Calu3 (cell line): ENCODE measurements around the gene DLGAP1. TPM values are rescaled to one million over a fixed set of nuclear protein-coding genes. Genes with fewer than 3 reads are reported as not detected.

Source experiments
- BruUV-seq: library from RNA; stranded (reverse); fragments of 400-500 nt; replicated peaks from 2 replicates; lab custom pipeline; 2021; lab: Mats Ljungman, UMichigan
- CTCF ChIA-PET: fragments of 300-600 bp; sonication (Branson Sonifier 250); formaldehyde crosslinking; loops from one replicate; lab custom pipeline; 2022; ENCODE audit warnings: antibody characterized with exemption; lab: Charles Lee
- DNase-seq: peaks from one replicate; pipeline ENCODE4 v3.0.0; 2022
- H3K27ac Mint-ChIP-seq: one replicate; pipeline ENCODE4 v1.8.0; 2022; ENCODE audit warnings: mixed read lengths; ENCODE audit not compliant: unreplicated experiment
- H3K27me3 Mint-ChIP-seq: one replicate; pipeline ENCODE4 v1.8.0; 2022; ENCODE audit warnings: mixed read lengths; ENCODE audit not compliant: unreplicated experiment
- H3K36me3 Mint-ChIP-seq: one replicate; pipeline ENCODE4 v1.8.0; 2022; ENCODE audit warnings: mild to moderate bottlenecking, moderate library complexity, mixed read lengths; ENCODE audit not compliant: insufficient read depth, unreplicated experiment
- H3K4me1 Mint-ChIP-seq: one replicate; pipeline ENCODE4 v1.8.0; 2022; ENCODE audit warnings: mild to moderate bottlenecking, low read depth, mixed read lengths; ENCODE audit not compliant: unreplicated experiment
- H3K4me3 Mint-ChIP-seq: one replicate; pipeline ENCODE4 v1.8.0; 2022; ENCODE audit warnings: mild to moderate bottlenecking, low read depth, moderate library complexity, mixed read lengths; ENCODE audit not compliant: unreplicated experiment
- H3K9me3 Mint-ChIP-seq: one replicate; pipeline ENCODE4 v1.8.0; 2022; ENCODE audit warnings: low read depth, mixed read lengths; ENCODE audit not compliant: unreplicated experiment
- CTCF ChIP-seq: fragments of 200-600 bp; IDR thresholded peaks from one replicate; pipeline ENCODE4 v1.8.0; 2022; ENCODE audit warnings: antibody characterized with exemption; ENCODE audit not compliant: unreplicated experiment
- intact Hi-C: fragments of 100-400 bp; cut with micrococcal nuclease; formaldehyde crosslinking; loops from one replicate; pipeline ENCODE4 v1.10.0; 2022; ENCODE audit not compliant: unreplicated experiment
- total RNA-seq: library from RNA; stranded (reverse); gene quantifications from 2 replicates; pipeline ENCODE4 v1.2.3, GENCODE V29; 2022

The DLGAP1 gene
- total RNA-seq, 1 experiment from 2014 or later = 9.0 TPM

GRCh38 chr18:4399929-4400328 lies 55.2 kb downstream of the DLGAP1 start:
- no peak for TF ChIP-seq CTCF
- Mint-ChIP-seq H3K9me3 (peaks cover 2% of the 10 kb centered on the region), H3K4me1 (peaks cover 13% of the 10 kb centered on the region), H3K36me3 (no peaks in the 10 kb centered on the region), H3K27ac (peak overlapping the region; percentile 24), H3K4me3 (no peak overlapping the region), H3K27me3 (no peaks in the 10 kb centered on the region)
- CTCF ChIA-PET = no interaction called here
- no TSS peak for BruUV-seq
- DNase-seq = no peak
- intact Hi-C loops = no loop called here

DNA sequence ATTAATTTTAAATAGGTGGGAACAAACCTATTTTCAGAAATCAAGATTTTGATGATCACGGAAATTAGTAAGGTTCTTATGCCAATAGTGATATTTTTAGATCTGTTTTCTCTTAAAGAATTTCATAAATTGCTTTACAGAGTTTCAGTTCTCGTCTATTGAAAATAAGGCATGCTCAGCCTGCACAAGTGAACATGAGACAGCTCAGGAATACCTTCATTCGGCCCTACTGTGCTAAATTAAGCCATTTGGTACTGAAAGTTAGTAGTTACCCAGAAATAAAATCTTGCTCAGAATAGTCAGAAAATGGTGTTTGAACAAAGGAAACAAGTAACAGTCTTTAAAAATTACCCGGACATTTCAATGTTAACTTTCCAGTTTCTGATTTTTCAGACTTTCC lies 60.4 kb downstream of the DLGAP1 start:
- no peak for DNase-seq
- BruUV-seq = no TSS peak
- CTCF ChIA-PET = no interaction called here
- Mint-ChIP-seq H3K4me3 (no peak overlapping the region), H3K9me3 (peaks cover 2% of the 10 kb centered on the region), H3K36me3 (no peaks in the 10 kb centered on the region), H3K27me3 (no peaks in the 10 kb centered on the region), H3K4me1 (no peaks in the 10 kb centered on the region), H3K27ac (no peak overlapping the region)
- TF ChIP-seq CTCF = no peak
- intact Hi-C loops = no loop called here

DNA sequence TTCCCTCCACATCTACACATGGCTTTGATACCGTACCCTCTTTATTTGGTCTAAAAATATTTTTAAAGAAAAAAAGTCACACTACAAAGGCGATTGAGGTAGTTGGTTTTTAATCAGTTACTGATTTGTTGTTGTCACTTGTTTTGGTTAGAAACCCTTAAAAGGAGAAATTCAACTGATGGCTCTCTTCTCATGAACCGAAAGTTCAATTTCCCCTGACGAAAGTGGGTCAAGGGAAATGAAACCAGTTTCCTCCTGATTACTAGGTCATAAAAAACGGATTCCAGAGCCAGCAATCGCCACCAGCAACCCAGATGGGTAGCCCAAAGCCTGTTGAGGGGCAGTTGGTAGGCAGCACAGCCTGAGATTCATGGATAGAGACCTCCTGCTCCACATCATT lies 63.2 kb downstream of the DLGAP1 start:
- CTCF ChIA-PET = no interaction called here
- DNase-seq = no peak
- no peak overlapping the region for H3K4me3 Mint-ChIP-seq
- no TSS peak for BruUV-seq
- no peaks in the 10 kb centered on the region for H3K27me3 Mint-ChIP-seq
- intact Hi-C loops = no loop called here
- TF ChIP-seq CTCF = no peak
- H3K9me3 Mint-ChIP-seq = peaks cover 2% of the 10 kb centered on the region
- H3K36me3 Mint-ChIP-seq = no peaks in the 10 kb centered on the region
- no peak overlapping the region for H3K27ac Mint-ChIP-seq
- no peaks in the 10 kb centered on the region for H3K4me1 Mint-ChIP-seq

GRCh38 chr18:4385876-4386275 lies 69.2 kb downstream of the DLGAP1 start:
- CTCF ChIA-PET = no interaction called here
- no TSS peak for BruUV-seq

More at GRCh38 chr18:4385876-4386275, 69.2 kb downstream of the DLGAP1 start:
- no peak overlapping the region for H3K4me3 Mint-ChIP-seq
- DNase-seq = no peak
- H3K36me3 Mint-ChIP-seq = no peaks in the 10 kb centered on the region
- intact Hi-C loops = no loop called here
- H3K27me3 Mint-ChIP-seq = no peaks in the 10 kb centered on the region
- no peak for TF ChIP-seq CTCF
- H3K9me3 Mint-ChIP-seq = no peaks in the 10 kb centered on the region
- no peaks in the 10 kb centered on the region for H3K4me1 Mint-ChIP-seq
- H3K27ac Mint-ChIP-seq = no peak overlapping the region
